Heart left ventricle (tissue), 16 donors: ENCODE measurements around the gene ZYX. TPM values are rescaled to one million over a fixed set of nuclear protein-coding genes. Genes with fewer than 3 reads are reported as not detected.
A peak's percentile ranks its signal among the peaks of the same experiment; 100 is the strongest.
"Not testable (repeated sequence)": the region's sequence is repeated elsewhere in the genome, so short reads cannot be mapped to it uniquely, and the experiment has no call there.

ENCODE experiments used
- ATAC-seq, 4 donors: fragments of 200-7000 bp; cut with Tn5 transposase; one replicate each; pipeline ENCODE4 v1.9.1; 2020 to 2022; ENCODE audit warnings: moderate library complexity in 4 of 4, mild to moderate bottlenecking in 3 of 4, moderate number of reproducible peaks in 1 of 4
- DNase-seq, 5 donors: peaks; one replicate each; pipeline ENCODE4 v3.0.0-alpha.2; 2020
- H3K27ac ChIP-seq, 12 donors: fragments of 200-600 bp; sonication (generic) in 4 of 12; one replicate each; pipeline versions ENCODE4 v1.5.0 to v1.8.0; 2016 to 2022; ENCODE audit warnings: mild to moderate bottlenecking in 2 of 12
- H3K27me3 ChIP-seq, 9 donors: fragments of 200-600 bp; sonication (generic) in 2 of 9; one replicate each; pipeline versions ENCODE4 v1.5.1 to v1.8.0; 2016 to 2022; ENCODE audit warnings: mild to moderate bottlenecking in 3 of 9
- H3K36me3 ChIP-seq, 9 donors: fragments of 200-600 bp; sonication (generic) in 2 of 9; one replicate each; pipeline versions ENCODE4 v1.5.0 to v1.8.0; 2018 to 2022; ENCODE audit warnings: mild to moderate bottlenecking in 2 of 9
- H3K4me1 ChIP-seq, 12 donors: fragments of 200-600 bp; sonication (generic) in 4 of 12; one replicate each; pipeline versions ENCODE4 v1.5.0 to v1.8.0; 2016 to 2022; ENCODE audit warnings: mild to moderate bottlenecking in 3 of 12
- H3K4me3 ChIP-seq, 12 donors: fragments of 200-600 bp; sonication (generic) in 4 of 12; one replicate each; pipeline versions ENCODE4 v1.5.0 to v1.8.0; 2017 to 2022; ENCODE audit warnings: mild to moderate bottlenecking in 9 of 12, moderate library complexity in 4 of 12
- H3K9me3 ChIP-seq, 12 donors: fragments of 200-600 bp; sonication (generic) in 4 of 12; one replicate each; pipeline versions ENCODE4 v1.5.0 to v1.8.0; 2016 to 2022; ENCODE audit warnings: mild to moderate bottlenecking in 1 of 12
- POLR2A ChIP-seq, 2 donors: fragments of 450-650 bp; IDR thresholded peaks; one replicate each; pipeline ENCODE4 v1.6.1; 2017; ENCODE audit warnings: antibody characterized with exemption in 2 of 2, mild to moderate bottlenecking in 2 of 2, moderate library complexity in 2 of 2
- WGBS, 4 donors: extraction: QIAGEN DNeasy Blood & Tissue Kit in 2 of 4; methylation state at CpG; one replicate each; pipeline versions ENCODE4 v1.1.5 to v1.1.7; 2013 to 2018; 5-methylcytosine and 5-hydroxymethylcytosine counted together
- intact Hi-C, 10 donors: fragments of 100-400 bp; cut with DNase I; formaldehyde crosslinking; loops; one replicate each; pipeline versions ENCODE4 v1.11.1 to v1.14.2; 2022
- polyA plus RNA-seq, 2 donors: library from polyadenylated mRNA; stranded (reverse); fragments of 200-250 nt; gene quantifications; one replicate each; pipeline ENCODE4 v1.2.3, GENCODE V29; 2013
- total RNA-seq, 9 donors: library from RNA; depleted of rRNA in 2 of 9; stranded (reverse); fragments of >200 nt in 2 of 9; fragmentation: NEBNext Ultra II Directional in 3 of 9; extraction: Animal tissue kit (Norgen Biotek cat#: 25700) in 3 of 9; gene quantifications; one replicate each; pipeline versions ENCODE4 v1.1.0 to v1.2.4, GENCODE V29; 2016 to 2023
- TF ChIP-seq, protein P1 (sequence below), 12 donors: fragments of 200-600 bp; sonication (generic) in 4 of 12; IDR thresholded peaks; one replicate each; pipeline versions ENCODE4 v1.5.0 to v1.8.0; 2018 to 2022; ENCODE audit warnings: antibody characterized with exemption in 12 of 12, mild to moderate bottlenecking in 5 of 12
- donor health status: ischemic (EF 13 %, LVEDD 7.1; RV severe dilation, severe dysfunction).
- donor health status: healthy with polysubstance abuse.
- donor health status: DM: no; HTN: yes; CAD: no.
- donor health status: DM: no; HTN: no; CAD: no.
- donor health status: ischemic (EF 25% LVEDD 6.9; RV normal size, moderate dysfunction).
- donor health status: ischemic (EF 25% LVEDD 5.7; RV mildly dilated, moderate dysfunction).
- donor health status: healthy.
- donor health status: DM: yes; HTN: yes; CAD: no.
- donor health status: ischemic (EF 35%, LVEDD 5.7; RV mildly dilated, moderate dysfunction).
- donor health status: nonischemic (EF 11% LVEDD 7.7; RV severe dilation, severe dysfunction).
- donor health status: DM: yes; HTN: yes; CAD: no.
- donor health status: PGD.
- donor health status: ischemic (EF 29% LVEDD 5.4; RV normal size, mild dysfunction).
- donor health status: nonischemic (EF 23%, LVEDD 6.1; RV moderate dilation, normal function).

The ZYX gene
- total and polyA plus RNA-seq, 11 donors = 55.9 to 217 (median 79.4) TPM

DNA sequence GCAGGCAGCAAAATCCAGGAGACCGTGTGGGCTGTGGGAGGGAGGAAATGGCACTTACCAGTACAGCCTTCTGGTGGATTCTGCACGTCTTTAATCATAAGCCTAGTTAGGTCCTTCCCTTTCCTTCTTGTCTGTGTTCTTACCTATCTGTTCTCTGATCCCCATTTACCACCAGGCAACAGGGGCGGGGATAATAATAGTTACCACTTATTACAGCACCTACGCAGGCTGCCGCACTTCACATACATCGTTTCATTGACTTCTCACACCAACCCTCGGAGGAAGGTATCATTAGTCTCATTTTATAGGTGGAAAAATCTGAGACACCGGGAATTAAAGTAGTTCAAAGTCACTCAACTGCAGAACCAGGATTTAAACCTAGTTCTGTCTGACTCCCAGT lies 32.0 kb downstream of the ZYX start:
- intact Hi-C loops = loop anchor here in 7 of 10 donors (10.0 kb wide), 4 partner anchors 48 to 108 kb away; partner anchors contain the start of genes FAM131B (in 2 of the 7) and CLCN1 (in 1 of the 7)
- DNase-seq (no peak), ATAC-seq (no peak)
- Histone ChIP-seq H3K27me3 (peaks cover 0 to 39% (median 0%) of the 10 kb centered on the region in 9 donors), H3K4me1 (peaks cover 0 to 59% (median 13%) of the 10 kb centered on the region in 12 donors), H3K9me3 (no peaks in the 10 kb centered on the region), H3K4me3 (no peak overlapping the region), H3K27ac (peak overlapping the region in 1 of 12 donors; percentile 74), H3K36me3 (no peaks in the 10 kb centered on the region)
- WGBS, 4 donors = 93% methylated on average over 8 of the region's 8 CpGs
- no peak for TF ChIP-seq POLR2A (IDR thresholded peaks at IDR 0.05)
- TF ChIP-seq, protein P1, sequence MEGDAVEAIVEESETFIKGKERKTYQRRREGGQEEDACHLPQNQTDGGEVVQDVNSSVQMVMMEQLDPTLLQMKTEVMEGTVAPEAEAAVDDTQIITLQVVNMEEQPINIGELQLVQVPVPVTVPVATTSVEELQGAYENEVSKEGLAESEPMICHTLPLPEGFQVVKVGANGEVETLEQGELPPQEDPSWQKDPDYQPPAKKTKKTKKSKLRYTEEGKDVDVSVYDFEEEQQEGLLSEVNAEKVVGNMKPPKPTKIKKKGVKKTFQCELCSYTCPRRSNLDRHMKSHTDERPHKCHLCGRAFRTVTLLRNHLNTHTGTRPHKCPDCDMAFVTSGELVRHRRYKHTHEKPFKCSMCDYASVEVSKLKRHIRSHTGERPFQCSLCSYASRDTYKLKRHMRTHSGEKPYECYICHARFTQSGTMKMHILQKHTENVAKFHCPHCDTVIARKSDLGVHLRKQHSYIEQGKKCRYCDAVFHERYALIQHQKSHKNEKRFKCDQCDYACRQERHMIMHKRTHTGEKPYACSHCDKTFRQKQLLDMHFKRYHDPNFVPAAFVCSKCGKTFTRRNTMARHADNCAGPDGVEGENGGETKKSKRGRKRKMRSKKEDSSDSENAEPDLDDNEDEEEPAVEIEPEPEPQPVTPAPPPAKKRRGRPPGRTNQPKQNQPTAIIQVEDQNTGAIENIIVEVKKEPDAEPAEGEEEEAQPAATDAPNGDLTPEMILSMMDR (IDR thresholded peaks at IDR 0.05) = no peak

DNA sequence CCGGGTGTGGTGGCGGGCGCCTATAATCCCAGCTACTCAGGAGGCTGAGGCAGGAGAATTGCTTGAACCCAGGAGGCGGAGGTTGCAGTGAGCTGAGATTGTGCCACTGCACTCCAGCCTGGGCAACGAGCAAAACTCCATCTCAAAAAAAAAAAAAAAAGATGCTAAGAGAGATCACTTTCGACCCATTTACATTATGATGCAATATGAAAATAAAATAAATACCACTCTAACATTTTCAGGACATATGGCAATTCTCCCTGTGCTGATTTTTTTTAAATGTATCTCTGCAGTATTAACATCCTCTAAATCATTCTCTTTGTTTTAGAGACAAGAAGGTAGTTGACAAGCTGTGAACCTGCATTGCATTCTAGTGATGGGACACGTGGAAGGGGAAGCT lies 34.1 kb downstream of the ZYX start:
- Histone ChIP-seq H3K27me3 (peaks cover 0 to 37% (median 0%) of the 10 kb centered on the region in 9 donors), H3K4me1 (peaks cover 0 to 38% (median under 1%) of the 10 kb centered on the region in 12 donors)
- 84 to 90% (median 88%) methylated on average over 7 of the region's 7 CpGs for WGBS, 4 donors
- not testable (repeated sequence) for H3K27ac ChIP-seq, H3K36me3 ChIP-seq, ATAC-seq, DNase-seq, H3K9me3 ChIP-seq, H3K4me3 ChIP-seq
- intact Hi-C loops = loop anchor here in 8 of 10 donors (2.0 to 10.0 kb wide), 10 partner anchors 33 to 174 kb away; partner anchors contain the start of genes FAM131B (in 2 of the 8), CLCN1 (in 1 of the 8) and ZYX (in 1 of the 8)

DNA sequence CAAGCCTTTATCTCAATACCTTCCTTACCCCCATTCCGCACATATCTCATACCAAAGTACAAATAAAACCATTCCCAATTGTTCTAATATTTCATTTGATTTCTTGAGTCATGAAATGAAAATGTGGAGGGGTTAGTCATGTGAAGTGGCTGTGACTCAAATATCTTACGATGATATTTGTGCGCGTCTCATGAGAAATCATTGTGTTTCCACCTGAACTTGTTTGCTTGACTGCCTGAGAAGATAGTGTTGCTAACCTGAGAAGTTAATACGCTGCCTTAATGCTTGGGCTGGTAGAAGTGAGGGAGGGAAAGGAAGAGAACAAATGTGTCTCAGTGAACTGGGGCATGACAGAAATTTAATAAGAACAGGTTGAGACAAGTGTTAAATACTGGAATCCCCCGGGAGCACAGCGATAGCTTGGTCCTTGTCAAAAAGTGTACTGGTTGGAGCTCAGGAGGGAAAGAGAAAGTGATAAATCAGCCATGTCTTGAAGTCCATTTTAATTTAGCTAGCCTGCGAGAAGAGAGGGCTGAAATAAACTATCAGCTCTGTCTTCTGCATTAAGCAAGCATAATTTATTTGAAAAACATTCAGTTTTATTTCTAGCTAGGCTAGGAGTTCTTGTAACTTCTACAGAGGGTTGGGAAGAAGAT lies 34.7 kb downstream of the ZYX start:
- no peaks in the 10 kb centered on the region for H3K36me3 ChIP-seq
- DNase-seq = no peak
- WGBS, 4 donors = 82 to 89% (median 85%) methylated on average over 8 of the region's 8 CpGs
- no peak for ATAC-seq
- intact Hi-C loops = loop anchor here (1.0 to 10.0 kb wide), 15 partner anchors 34 to 176 kb away; partner anchors contain the start of genes ZYX (in 3 of the 10), FAM131B (in 2 of the 10) and CLCN1 (in 1 of the 10)
- H3K4me1 ChIP-seq = peaks cover 0 to 32% (median 0%) of the 10 kb centered on the region in 12 donors
- no peak overlapping the region for H3K27ac ChIP-seq
- no peak overlapping the region for H3K4me3 ChIP-seq
- peaks cover 0 to 4% (median 0%) of the 10 kb centered on the region in 12 donors for H3K9me3 ChIP-seq
- TF ChIP-seq POLR2A (IDR thresholded peaks at IDR 0.05) = no peak
- TF ChIP-seq, protein P1 (IDR thresholded peaks at IDR 0.05) = no peak
- H3K27me3 ChIP-seq = peaks cover 0 to 37% (median 0%) of the 10 kb centered on the region in 9 donors

DNA sequence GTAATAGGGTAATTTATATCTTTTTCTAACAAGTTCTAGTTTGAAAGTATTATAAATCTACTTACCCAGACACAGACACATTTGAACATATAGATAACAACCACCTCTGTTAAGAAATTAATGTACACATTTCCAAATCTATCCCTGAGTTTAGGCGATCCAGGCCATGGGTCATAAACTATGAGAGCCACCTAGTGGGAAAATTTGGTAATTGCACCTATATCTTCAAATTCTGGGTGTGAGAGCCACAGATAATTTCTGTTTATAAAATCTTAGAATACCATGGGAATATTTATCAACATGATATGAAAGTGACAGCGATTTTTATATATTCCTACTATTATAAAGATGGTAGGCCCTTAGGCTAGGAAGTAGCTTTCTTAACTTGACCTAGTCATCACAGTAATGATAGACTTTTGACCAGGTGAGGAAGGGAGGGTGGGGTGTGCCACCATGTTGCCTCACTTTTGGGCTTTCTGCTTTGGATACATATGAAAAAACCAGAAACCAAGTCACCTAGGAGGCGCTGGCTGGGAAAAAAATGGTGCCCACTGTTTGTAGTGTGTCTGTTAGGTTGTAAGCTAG lies 35.5 kb downstream of the ZYX start:
- Histone ChIP-seq H3K9me3 (peaks cover 0 to 4% (median 0%) of the 10 kb centered on the region in 12 donors), H3K27ac (no peak overlapping the region), H3K4me3 (no peak overlapping the region), H3K36me3 (no peaks in the 10 kb centered on the region), H3K4me1 (peaks cover 0 to 24% (median 0%) of the 10 kb centered on the region in 12 donors), H3K27me3 (peaks cover 0 to 36% (median 0%) of the 10 kb centered on the region in 9 donors)
- ATAC-seq (peak in 1 of 4 donors; percentile 52), DNase-seq (no peak)
- intact Hi-C loops = loop anchor here (1.0 to 10.0 kb wide), 15 partner anchors 34 to 176 kb away; partner anchors contain the start of genes ZYX (in 3 of the 10), FAM131B (in 2 of the 10) and CLCN1 (in 1 of the 10)
- 1 to 3% (median 2%) methylated on average over 3 of the region's 3 CpGs for WGBS, 4 donors
- no peak for TF ChIP-seq POLR2A (IDR thresholded peaks at IDR 0.05)
- TF ChIP-seq, protein P1 (IDR thresholded peaks at IDR 0.05) = peak; percentile 73 to 90 (median 84)
